ENCODE data around the gene HSPA4.

The HSPA4 gene

DNA sequence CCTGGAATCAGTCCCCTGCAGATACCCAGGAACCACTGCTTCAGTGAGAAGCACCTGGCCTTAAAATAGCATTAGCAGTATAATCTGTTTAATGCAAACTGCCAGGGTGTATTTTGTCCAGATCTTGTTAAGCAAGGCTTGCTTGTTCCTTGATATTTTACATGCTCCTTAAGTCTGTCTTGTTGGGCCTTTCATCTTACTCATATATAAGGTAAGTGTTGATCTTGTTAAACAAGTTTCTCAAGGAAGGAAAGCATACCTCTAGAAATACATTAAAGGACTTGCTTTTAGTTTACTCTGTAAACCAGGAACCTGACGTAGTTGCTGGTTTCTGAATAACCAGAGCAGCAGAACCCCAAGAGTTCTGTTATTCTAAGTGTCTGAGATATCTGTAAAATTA is 13.7 kb downstream of the HSPA4 start:
- H3K36me3 ChIP-seq, result peaks cover 51% of the 10 kb centered on the region
- H3K9me3 ChIP-seq, result no peaks in the 10 kb centered on the region
- no peak for DNase-seq
- H3K4me1 ChIP-seq, result no peaks in the 10 kb centered on the region; the same call in 1 of the 2 replicates
- no peak overlapping the region for H3K4me3 ChIP-seq (ENCODE audit: low read depth, low read length)
- TF ChIP-seq, protein P1, sequence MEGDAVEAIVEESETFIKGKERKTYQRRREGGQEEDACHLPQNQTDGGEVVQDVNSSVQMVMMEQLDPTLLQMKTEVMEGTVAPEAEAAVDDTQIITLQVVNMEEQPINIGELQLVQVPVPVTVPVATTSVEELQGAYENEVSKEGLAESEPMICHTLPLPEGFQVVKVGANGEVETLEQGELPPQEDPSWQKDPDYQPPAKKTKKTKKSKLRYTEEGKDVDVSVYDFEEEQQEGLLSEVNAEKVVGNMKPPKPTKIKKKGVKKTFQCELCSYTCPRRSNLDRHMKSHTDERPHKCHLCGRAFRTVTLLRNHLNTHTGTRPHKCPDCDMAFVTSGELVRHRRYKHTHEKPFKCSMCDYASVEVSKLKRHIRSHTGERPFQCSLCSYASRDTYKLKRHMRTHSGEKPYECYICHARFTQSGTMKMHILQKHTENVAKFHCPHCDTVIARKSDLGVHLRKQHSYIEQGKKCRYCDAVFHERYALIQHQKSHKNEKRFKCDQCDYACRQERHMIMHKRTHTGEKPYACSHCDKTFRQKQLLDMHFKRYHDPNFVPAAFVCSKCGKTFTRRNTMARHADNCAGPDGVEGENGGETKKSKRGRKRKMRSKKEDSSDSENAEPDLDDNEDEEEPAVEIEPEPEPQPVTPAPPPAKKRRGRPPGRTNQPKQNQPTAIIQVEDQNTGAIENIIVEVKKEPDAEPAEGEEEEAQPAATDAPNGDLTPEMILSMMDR (IDR thresholded peaks at IDR 0.05; ENCODE audit: low read depth, low read length), result no peak
- no peaks in the 10 kb centered on the region for H3K27me3 ChIP-seq

DNA sequence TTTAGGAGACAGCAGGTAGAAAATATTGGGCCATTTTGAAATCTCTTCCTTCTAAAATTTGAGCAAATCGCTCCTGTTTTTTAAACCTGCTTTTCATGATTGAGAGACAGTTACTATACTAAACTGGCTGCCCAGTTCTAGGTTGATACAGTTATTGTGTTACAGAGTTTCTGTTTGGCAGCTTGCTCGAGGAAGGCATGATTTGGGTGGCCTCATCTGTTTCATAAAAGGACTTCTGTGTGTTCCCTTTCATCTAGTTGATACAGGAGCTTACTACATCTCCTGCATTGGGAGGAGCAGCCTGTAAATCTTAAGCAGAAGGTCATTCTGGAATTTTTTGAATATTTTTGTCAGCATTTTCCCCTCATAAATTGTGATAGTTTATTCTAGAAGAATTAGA is 14.2 kb downstream of the HSPA4 start:
- TF ChIP-seq, protein P1 (IDR thresholded peaks at IDR 0.05; ENCODE audit: low read depth, low read length), result no peak
- no peak for DNase-seq
- Histone ChIP-seq H3K27me3 (no peaks in the 10 kb centered on the region), H3K9me3 (no peaks in the 10 kb centered on the region), H3K4me1 (no peaks in the 10 kb centered on the region; the same call in 1 of the 2 replicates), H3K36me3 (peaks cover 55% of the 10 kb centered on the region), H3K4me3 (ENCODE audit: low read depth, low read length) (no peak overlapping the region)

DNA sequence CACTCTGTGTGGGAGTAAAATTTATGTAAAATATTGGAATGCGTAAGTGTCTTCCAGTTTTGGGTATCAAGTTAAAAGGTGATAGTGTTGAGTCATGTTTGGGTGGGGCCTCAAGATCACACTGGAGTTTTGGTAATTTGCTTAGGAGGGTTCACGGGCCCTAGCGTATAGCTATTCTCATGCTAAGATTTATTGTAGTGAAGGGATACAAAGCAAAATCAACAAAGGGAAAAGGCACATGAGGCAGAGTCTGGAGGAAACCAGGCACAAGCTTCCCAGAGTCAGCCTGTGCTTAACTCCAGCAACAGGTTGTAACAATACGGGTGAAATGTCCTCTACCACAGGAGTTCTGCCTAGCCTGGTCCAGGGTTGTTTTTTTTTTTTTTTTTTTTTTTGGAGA is 20.2 kb downstream of the HSPA4 start:
- TF ChIP-seq, protein P1 (IDR thresholded peaks at IDR 0.05; ENCODE audit: low read depth, low read length), result no peak
- H3K4me1 ChIP-seq, result no peaks in the 10 kb centered on the region; the same call in none of the 2 replicates
- no peak overlapping the region for H3K4me3 ChIP-seq (ENCODE audit: low read depth, low read length)
- H3K27me3 ChIP-seq, result no peaks in the 10 kb centered on the region
- no peaks in the 10 kb centered on the region for H3K9me3 ChIP-seq
- peaks cover 86% of the 10 kb centered on the region for H3K36me3 ChIP-seq
- no peak for DNase-seq

DNA sequence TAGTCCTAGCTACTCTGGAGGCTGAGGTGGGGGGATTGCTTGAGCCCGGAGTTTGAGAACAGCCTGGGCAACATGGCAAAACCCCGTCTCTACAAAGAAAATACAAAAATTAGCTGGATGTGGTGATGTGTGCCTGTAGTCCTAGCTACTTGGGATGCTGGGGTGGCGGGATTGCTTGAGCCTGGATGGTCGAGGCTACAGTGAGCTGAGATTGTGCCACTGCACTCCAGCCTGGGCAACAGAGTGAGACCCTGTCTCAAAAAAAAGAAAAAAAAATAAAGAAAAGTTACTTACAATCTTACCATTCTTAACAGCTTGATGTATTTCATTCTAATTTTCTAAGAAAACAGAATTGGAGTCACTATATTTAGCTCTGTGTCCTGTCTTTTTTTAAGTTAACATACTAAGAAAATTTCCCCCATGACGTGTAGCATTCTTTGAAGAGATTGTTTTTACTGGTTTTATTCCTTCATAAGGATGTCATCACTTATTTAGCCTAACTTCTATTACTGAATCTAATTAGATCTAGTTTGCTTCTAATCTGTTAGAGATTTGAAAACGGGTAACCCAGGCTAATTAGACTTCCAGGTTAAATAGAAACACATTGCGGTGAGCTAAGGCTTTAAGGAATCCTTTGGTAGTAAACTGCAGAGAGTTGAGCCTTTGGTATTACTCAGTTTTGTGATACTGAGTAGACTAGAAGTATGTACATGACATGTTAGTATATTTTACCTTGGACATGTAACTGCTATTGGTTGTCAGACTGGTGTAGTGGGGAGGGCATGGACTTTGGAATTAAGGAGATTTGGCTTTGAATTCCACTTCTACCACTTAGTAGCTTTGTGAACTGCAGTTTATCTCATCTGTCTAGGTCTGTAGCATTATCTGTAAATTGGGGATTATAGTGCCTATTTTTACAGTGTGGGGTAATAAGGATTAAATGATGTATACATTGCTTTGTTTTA is 24.0 kb downstream of the HSPA4 start:
- Histone ChIP-seq H3K4me3 (ENCODE audit: low read depth, low read length) (no peak overlapping the region), H3K9me3 (no peaks in the 10 kb centered on the region), H3K27me3 (no peaks in the 10 kb centered on the region), H3K4me1 (no peaks in the 10 kb centered on the region; the same call in none of the 2 replicates), H3K36me3 (peaks cover 63% of the 10 kb centered on the region)
- no peak for DNase-seq
- TF ChIP-seq, protein P1 (IDR thresholded peaks at IDR 0.05; ENCODE audit: low read depth, low read length), result no peak

DNA sequence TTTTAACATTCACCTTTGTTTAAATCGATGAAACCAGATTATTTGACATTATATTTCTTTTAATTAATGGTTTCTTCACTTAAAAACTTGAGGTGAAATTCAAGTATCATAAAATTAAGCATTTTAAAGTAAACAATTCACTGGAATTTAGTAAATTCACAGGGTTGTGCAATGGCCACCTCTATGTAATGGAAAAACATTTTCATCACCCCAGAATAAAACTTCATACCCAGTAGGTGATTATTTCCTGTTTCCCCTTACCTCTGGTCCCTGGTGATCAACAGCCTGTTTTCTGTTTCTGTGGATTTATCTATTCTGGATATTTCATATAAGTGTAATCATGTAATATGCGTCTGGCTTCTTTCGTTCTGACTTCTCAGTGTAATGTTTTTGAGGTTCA is 27.2 kb downstream of the HSPA4 start:
- Histone ChIP-seq H3K27me3 (no peaks in the 10 kb centered on the region), H3K36me3 (peaks cover 51% of the 10 kb centered on the region), H3K9me3 (no peaks in the 10 kb centered on the region), H3K4me1 (no peaks in the 10 kb centered on the region; the same call in none of the 2 replicates), H3K4me3 (ENCODE audit: low read depth, low read length) (no peak overlapping the region)
- TF ChIP-seq, protein P1 (IDR thresholded peaks at IDR 0.05; ENCODE audit: low read depth, low read length), result no peak
- DNase-seq, result no peak

DNA sequence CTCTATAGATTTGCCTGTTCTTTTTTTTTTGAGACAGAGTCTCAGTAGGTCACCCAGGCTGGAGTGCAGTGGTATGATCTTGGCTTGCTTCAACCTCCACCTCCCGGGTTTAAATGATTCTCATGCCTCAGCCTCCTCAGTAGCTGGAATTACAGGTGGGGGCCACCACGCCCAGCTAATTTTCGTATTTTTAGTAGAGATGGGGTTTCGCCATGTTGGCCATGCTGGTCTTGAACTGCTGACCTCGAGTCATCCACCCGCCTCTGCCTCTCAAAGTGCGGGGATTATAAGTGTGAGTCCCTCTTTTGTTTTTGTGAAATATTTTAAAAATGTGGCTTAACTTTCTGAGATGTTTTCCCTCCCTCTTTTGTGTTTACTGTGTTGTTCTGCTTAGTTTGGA is 29.2 kb downstream of the HSPA4 start:
- H3K9me3 ChIP-seq, result no peaks in the 10 kb centered on the region
- no peak overlapping the region for H3K4me3 ChIP-seq (ENCODE audit: low read depth, low read length)
- no peak for DNase-seq
- TF ChIP-seq, protein P1 (IDR thresholded peaks at IDR 0.05; ENCODE audit: low read depth, low read length), result no peak
- no peaks in the 10 kb centered on the region; the same call in 1 of the 2 replicates for H3K4me1 ChIP-seq
- peaks cover 47% of the 10 kb centered on the region for H3K36me3 ChIP-seq
- H3K27me3 ChIP-seq, result no peaks in the 10 kb centered on the region

All from BE2C (cell line).